Skin of body (tissue), 2 donors: Measurements from ENCODE around the gene ZNF14. TPM values are rescaled to one million over a fixed set of nuclear protein-coding genes. Genes with fewer than 3 reads are reported as not detected.
"Not testable (repeated sequence)": the region's sequence is repeated elsewhere in the genome, so short reads cannot be mapped to it uniquely, and the experiment has no call there.

Experiments used
- DNase-seq: peaks from one replicate; lab custom pipeline; 2025; lab: John Stamatoyannopoulos, UW
- total RNA-seq: library from RNA; depleted of rRNA; stranded (reverse); fragments of >200 nt; gene quantifications from one replicate; pipeline ENCODE4 v1.2.3, GENCODE V29; 2014

The ZNF14 gene
- total RNA-seq, 1 donor from 2014 or later: 13.8 TPM

DNA sequence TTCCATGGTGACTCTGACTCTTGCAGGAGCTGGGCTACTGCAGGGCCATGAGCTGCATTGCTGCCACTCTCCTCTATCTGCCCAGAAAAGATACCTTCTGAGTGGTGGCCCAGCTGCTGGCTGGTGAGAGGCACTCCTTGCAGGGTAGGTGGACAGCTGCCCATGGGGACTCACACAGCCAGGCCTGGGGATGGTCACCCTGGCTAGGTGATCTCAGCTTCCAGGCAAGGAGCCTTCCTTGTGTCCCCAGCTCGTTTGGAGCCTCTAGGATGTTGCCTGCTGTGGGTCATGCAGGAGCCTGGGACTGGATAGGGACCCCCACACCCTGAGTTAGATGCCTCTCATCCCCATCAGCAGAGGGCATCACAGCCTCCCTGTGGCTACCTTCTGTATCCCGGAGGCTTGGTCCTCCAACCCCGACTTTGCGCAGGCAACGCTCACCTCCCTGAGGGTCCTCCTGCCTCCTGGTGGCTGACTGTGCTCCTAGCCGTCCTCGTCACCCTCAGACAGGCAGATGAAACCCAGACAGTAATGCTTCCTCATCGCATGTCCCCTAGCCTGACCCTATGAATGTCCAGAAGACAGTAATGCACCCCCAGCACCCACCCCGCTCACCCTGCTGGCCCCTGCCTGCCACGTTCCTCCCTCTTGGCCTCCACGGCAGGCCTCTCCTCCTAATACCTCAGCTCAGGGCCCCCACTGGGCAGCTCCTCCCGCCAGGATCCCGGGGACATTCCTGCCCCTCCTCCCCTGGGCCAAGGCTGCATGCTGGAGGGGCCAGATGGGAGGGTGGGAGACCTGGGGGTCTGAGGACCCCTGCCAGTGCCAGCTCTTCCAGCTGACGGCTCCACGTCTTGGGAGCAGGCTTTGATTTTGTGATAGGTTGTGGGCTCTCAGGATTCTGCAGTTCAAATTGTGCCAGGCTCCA, 13.6 kb upstream of the ZNF14 start:
- DNase-seq: no peak

DNA sequence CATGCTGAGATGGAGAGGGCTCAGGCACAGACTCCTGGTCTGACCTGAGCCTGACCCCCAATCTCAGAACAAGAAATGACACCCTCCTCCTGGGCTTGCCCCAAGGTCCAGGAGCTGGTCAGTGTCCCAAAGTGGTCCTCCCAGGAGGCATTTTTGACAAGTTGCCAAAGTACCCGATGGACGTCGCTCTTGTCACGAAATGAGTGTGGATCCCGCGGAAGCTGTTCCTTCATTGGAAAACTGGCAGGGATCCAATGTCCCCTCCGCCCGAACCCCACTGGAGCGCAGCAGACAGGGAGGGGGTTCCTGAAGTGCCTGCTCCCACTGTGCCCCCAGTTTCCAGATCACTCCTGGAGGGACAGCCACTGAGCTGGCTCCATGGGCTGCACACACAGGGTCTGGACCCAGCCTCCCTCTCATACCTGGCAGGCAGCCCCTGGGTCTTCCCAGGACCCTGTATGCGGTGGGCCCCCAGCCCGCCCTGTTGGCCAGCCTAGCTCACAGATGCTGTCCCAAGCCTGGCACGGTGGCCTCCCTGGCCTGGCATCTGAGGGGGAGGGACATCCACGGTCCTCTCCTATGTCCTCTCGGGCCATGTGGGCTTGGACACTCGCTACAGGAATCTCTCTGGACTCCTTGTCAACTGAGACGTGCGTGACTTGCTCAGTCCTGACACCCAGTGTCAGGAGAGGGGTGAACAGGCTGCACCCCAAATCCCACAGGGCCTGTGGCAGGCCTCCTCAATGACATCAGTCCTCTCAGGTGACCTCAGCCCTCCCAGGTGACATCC, 12.8 kb upstream of the ZNF14 start:
- no peak for DNase-seq

DNA sequence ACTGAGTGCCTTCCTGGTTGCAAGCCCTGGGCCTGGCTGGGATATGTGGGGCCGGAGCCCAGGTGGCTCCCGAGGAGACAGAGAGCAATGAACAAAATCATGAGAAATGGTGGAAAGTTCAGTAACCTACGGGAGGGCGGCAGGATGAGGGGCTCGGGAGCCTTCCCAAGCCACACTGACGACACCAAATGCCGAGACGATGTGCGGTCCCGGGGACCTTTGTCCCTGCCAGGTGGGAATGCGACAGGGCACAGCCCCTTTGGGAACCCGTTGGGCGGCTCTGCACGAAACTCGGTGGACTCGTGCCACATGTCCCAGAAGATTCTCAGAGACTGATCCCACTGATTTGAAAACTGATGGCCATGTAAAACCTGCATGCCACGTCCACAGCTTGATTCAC, 11.7 kb upstream of the ZNF14 start:
- DNase-seq: no peak

DNA sequence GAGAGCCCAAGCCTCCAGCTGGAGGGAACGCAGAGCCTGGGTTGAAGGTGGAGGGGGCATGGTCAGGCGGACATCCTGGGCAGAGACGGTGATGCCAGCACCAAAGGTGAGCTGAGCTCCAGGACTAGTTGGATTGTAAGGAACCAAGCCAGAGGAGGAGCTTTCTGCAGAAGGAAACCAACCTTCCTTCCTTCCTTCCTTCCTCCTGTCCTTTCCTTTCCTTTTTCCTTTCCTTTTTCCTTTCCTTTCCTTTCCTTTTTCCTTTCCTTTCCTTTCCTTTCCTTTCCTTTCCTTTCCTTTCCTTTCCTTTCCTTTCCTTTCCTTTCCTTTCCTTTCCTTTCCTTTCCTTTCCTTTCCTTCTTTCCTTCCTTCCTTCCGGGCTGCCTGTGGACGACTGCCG, 11.0 kb upstream of the ZNF14 start:
- not testable (repeated sequence) for DNase-seq

DNA sequence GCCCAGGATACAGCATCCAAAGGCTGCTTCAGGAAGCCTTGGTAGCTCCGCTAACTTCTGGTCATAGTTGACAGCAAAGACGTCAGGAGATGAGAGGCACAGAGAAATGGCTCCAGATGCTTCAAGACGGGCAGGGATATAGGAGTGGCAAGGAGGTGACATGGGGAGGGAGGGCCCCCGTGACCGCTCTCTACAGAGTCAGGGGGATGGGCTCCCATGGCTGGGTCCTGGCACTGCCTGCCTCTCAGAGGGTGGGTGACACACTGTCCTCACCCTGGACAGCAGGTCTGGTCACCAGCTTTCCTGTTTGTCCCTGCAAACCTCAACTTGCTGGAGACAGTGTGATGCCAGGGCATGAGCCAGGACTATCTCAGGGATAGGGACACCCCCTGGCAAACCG, 10.3 kb upstream of the ZNF14 start:
- DNase-seq: no peak

DNA sequence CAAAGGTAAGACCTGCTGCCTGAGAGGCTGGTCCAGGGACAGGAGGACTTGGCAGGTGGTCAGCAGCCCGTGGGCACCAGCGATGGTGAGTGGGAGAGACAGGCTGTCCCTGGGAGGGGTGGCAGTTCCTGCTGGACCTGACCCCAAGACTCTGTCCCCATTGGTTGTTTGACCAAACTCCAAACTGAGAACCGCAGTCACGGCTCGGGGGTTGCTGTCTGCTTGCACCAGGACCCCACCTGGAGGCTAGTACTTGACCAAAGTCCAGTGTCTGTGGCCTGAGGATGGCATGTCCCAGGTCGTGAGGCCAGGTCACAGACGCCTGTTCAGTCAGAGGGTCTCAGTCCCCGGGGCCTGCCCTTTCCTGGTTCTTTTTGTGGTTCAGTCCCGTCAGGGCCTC, 9.9 kb upstream of the ZNF14 start:
- DNase-seq: no peak

DNA sequence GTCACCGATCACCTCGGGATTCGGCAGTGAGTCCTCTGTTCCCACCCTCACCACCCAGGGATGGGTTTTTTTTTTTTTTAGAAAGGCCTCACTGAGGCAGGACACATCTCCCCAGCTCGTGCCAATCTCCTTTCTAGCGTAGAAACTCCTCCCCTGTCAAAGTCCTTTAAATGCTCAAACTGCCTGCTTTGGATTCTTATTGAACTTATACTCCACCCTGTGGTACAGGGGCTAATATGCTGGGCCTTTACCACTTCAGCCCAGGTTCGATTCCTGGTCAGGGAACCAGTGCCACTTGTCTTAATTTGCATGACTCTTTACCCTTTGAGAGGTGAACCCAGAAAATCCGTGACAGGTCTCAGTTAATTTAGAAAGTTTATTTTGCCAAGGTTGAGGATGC, 8.3 kb upstream of the ZNF14 start:
- no peak for DNase-seq

DNA sequence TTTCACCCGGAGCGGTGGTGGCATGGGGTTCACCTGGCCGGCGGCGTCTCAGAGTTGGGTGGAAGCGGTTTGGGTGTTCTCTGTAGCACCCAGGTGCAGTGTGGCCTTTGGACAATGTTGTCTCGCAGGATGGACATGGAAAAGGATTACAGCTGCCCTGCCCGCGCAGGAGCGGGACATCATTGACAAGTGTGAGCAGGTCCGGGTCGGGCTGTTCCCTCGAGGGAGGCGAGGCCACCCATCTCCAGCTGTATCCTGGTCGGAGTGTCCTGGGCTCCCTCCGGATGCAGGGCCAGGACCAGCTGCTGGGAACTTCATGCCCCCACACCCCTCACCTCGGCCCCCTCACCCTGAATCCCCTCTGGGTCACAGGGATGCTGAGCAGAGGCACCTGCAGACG, 7.8 kb upstream of the ZNF14 start:
- DNase-seq: no peak

DNA sequence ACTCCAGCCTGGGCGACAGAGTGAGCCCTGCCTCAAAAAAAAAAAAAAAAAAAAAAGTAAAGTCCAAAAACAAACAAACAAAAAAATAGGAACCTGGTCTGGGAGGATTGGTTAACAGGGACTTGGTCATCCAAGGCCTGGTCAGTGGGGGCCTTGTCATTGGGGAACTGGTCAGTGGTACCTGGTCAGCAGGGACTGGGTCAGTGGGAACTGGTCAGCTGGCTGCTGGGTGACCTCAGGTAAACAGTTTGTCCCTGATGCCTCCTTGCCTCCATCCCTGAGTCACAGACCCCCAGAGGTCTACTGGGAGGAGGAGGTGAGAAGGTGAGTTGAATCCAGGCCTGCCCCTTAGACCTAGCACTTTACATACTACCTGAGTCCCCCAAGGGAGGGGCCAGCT, 5.7 kb upstream of the ZNF14 start:
- no peak for DNase-seq

DNA sequence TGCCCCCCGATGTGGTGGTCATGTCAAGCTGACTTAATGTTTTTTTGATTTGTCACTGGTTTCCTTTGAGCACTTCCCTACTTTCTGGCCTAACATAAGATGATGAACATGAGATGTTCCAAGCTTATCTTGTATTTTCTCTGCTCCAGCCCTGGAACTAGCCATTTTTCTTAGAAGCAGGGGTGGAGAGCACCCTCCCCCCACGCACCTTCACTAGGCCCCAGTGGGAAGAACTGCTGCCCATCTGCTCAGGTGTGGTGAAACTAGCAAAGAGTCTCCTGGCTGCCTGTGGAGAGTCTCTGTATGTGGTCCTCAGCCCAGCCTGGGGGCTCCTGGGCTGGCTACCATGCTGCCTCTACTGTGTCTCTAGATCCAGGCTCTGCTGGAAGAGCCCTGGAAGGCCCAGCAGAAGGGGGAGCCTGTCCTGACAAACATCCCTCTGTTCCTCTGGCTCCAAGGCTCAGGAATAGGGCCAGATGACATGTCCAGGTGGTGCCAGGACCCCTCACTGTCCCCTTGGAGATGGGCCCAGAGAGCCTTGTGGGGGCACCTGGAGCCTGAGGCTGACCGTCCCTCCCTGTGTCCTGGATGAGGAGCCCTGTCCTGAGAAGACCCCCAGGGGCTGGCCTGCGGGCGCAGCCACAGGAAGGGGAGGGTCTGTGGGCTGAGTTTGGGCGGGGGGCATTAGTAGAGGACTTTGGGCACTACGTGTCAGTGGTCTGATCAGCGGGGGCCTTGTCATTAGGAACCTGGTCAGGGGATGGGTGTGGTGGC, 4.8 kb upstream of the ZNF14 start:
- DNase-seq: no peak

DNA sequence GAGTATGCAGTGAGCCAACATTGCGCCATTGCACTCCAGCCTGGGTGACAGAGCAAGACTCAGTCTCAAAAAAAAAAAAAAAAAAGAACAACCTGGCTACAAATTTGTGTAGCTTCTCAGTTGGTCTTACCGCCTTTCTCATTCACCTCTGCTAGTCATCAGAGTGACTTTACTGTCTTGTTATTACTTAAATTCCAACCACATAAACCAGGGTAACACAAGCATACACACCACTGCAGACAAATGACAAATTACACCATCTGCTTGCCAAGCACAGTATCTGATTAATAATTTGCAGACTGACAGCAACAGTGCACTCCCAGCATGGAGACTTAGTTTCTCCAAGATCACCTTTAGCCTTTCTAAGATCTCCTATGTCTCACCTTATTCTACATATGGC, 11.0 kb downstream of the ZNF14 start:
- no peak for DNase-seq

DNA sequence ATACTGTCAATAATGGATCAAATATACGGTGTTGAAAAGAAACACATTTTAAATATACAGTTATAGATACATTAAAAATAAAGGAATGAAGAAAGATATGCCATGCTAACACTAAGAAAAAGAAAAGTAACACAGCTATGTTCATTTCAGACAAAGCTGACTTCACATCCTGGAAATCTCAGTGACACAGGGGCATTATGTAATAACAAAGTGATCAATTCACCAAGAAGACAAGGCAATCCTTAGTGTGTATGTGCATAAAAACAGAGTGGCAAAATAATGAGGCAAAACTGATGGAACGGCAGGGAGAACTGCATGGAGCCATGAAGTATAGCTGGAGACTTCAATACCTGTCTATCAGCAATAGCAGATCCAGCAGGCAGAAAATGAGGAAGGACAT, 13.1 kb downstream of the ZNF14 start:
- DNase-seq: no peak

DNA sequence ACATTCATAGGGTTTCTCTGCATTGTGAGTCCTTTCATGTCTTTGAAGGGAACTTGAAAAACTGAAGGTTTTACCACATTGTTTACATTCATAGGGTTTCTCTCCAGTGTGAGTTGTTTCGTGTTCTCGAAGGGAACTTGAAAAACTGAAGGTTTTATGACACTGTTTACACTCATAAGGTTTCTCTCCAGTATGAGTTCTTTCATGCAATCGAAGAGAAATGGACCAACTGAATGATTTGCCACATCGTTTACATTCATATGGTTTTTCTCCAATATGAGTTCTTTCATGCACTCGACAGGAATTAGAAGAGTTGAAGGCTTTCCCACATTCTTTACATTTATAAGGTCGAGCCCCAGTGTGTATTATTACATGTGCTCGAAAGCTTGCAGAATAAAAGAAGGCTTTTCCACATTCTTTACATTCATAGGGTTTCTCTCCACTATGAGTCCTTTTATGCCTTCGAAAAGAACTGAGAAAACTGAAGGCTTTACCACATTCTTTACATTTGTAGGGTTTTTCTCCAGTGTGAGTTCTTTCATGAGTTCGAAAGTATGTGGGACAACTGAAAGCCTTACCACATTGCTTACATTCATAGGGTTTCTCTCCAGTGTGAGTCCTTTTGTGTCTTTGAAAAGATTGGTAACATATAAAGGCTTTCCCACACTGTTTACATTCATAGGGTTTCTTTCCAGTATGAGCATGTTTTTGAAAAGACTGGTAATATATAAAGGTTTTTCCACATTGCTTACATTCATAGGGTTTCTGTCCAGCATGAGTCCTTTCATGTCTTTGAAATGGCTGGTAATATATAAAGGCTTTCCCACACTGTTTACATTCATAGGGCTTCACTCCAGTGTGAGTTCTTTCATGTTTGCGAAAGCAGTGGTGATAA, 20.7 kb downstream of the ZNF14 start:
- DNase-seq: no peak

DNA sequence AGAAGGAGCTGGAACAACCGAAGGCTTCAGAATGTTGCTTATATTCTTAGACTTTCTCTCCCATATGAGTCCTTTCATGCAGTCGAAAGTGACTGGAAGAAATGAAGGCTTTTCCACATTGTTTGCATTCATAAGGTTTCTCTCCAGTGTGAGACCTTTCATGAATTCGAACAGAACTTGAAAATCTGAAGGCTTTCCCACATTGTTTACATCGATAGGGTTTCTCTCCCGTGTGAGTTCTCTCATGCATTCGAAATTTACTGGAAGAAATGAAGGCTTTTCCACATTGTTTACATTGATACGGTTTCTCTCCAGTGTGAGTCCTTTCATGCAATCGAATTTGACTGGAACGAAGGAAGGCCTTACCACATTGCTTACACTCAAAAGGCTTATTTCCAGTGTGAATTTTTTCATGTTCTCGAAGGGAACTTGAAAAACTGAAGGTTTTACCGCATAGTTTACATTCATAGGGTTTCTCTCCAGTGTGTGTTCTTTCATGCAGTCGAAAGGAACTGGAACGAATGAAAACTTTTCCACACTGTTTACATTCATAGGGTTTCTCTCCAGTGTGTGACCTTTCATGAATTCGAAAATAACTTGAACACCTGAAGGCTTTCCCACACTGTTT, 21.5 kb downstream of the ZNF14 start:
- DNase-seq: no peak

DNA sequence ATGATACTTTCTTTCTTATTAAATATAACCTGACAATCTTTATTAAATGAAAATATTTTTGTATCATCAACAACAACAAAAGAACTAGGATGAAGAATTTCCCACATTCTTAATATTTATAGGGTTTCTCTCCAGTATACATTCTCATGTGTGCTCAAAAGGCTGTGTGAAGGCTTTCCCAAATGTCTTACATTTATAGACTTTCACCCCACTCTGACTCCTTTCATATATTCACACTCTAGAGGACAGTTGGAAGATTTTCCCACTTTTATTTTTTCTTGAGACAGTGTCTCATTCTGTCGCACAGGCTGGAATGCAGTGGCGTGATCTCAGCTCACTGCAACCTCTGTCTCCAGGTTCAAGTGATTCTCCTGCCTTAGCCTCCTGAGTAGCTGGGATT, 22.4 kb downstream of the ZNF14 start:
- DNase-seq: no peak

DNA sequence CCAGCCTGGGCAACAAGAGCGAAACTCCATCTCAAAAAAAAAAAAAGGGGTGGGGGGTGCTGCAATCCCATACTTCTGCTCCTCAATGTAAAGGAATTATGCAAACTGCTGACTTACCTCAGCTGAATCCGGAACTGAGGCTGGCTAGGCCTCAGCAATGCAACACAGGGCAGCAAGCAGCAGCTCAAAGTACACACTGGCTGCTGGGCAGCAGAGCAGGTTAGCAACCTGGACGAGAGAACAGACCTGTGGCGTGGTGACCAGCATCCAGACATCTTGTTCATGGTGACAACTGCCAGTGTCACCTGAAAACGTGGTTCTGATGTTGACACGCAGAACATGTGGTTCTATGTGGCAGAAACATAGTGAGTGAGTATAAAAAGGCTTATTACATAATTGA, 28.1 kb downstream of the ZNF14 start:
- DNase-seq: no peak

DNA sequence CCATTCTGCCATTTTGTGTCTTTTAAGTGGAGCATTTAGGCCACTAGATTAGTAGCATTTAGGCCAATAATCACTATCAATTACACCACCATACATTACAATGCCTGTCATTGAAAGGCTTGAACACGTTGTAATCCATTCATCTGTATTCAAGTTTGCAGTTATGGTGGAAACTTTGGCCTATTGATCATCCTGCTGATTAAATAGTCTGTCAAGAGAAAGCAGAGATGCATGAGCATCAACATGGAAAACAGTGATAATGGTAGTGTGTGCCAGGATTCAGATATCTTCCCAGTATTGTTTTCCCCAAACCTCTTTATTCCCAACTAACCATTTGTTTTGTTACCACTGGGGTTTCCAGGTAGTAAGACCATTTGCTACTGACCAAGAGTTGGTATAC, 32.4 kb downstream of the ZNF14 start:
- not testable (repeated sequence) for DNase-seq

DNA sequence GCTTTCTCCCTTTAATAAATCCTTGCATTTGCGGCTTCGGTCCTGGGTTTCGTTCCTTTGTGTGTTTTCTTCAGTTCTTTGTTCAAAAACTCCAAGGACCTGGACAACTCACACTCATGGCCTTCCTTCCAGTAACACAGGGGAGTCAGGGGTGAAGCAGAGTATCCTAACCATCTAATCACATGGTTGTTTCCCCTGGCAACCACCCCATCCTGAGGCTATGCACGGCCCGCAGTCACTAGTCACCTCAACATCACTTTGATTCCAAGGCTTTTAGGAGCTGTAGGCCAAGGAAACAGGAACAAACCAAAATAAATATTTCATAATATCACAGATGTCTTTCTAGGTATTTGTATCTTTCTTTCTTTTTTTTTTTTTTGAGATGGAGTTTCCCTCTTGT, 35.3 kb downstream of the ZNF14 start:
- DNase-seq: no peak

DNA sequence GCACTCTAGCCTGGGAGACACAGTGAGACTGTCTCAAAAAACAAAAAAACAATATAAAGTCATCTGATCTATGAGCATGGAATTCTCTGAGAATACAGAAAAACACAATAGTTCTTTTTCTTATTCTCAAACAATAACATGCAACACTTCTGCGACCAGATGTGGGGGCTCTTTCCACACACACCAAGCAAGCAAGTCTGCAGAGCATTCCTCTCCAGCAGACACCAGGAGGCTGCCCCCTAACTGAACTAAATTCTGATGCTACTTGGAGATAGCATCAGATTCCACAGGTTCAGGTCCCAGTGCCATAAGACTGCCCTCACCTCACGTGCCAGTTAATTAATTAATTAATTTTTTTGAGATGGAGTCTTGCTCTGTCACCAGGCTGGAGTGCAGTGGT, 36.5 kb downstream of the ZNF14 start:
- DNase-seq: no peak

DNA sequence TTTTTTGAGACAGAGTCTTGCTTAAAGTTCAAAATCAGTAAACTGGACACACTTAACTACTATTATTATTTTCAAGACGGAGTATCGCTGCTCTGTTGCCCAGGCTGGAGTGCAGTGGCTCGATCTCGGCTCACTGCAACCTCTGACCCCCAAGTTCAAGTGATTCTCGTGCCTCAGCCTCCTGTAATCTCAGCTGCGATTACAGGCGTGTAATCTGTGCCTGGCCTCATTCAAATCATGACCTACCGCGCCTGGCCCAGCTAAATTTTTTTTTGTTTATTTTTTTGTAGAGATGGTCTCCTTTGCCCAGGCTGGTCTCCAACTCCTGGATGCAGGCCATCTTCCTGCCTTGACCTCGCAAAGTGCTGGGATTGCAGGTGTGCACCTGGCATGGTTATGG, 41.2 kb downstream of the ZNF14 start:
- no peak for DNase-seq
